Thyroid gland (tissue), 4 donors: ENCODE data around the gene SFXN2. TPM values are rescaled to one million over a fixed set of nuclear protein-coding genes. Genes with fewer than 3 reads are reported as not detected.

Source experiments
- DNase-seq, 2 donors: peaks; one replicate each; pipeline ENCODE4 v3.0.0-alpha.2; 2019
- H3K27ac ChIP-seq, 3 donors: fragments of 200-600 bp; sonication (generic); 1 replicate in 2 of 3; 2 replicates in 1 of 3; pipeline ENCODE4 v1.5.1; 2016 to 2019; ENCODE audit warnings: mild to moderate bottlenecking in 1 of 3, moderate library complexity in 1 of 3
- H3K27me3 ChIP-seq: fragments of 200-600 bp; sonication (generic); one replicate; pipeline ENCODE4 v1.5.1; 2019
- H3K36me3 ChIP-seq, 2 donors: fragments of 200-600 bp; sonication (generic); one replicate each; pipeline ENCODE4 v1.5.1; 2016 to 2019
- H3K4me1 ChIP-seq, 2 donors: fragments of 200-600 bp; sonication (generic); one replicate each; pipeline ENCODE4 v1.5.1; 2017 to 2019
- H3K4me3 ChIP-seq, 3 donors: fragments of 200-600 bp; sonication (generic); replicated peaks in 1 of 3; 1 replicate in 2 of 3; 2 replicates in 1 of 3; pipeline ENCODE4 v1.5.1; 2016; ENCODE audit warnings: mild to moderate bottlenecking in 1 of 3
- H3K9me3 ChIP-seq: fragments of 200-600 bp; sonication (generic); one replicate; pipeline ENCODE4 v1.5.1; 2017
- CTCF ChIP-seq, 6 experiments: fragments of 200-600 bp in 3 of 6; fragments of 450-650 bp in 3 of 6; sonication (generic) in 3 of 6; IDR thresholded peaks; one replicate each; pipeline ENCODE4 v1.5.1; 2016 to 2019; ENCODE audit warnings: antibody characterized with exemption in 6 of 6, mild to moderate bottlenecking in 2 of 6, inconsistent platforms in 1 of 6, moderate library complexity in 1 of 6
- POLR2A ChIP-seq, 2 donors: fragments of 450-650 bp; IDR thresholded peaks; one replicate each; pipeline ENCODE4 v1.6.1; 2017; ENCODE audit warnings: antibody characterized with exemption in 2 of 2, mild to moderate bottlenecking in 2 of 2, moderate library complexity in 1 of 2
- WGBS, 2 donors: methylation state at CpG; one replicate each; pipeline ENCODE4 v1.1.5; 2017; 5-methylcytosine and 5-hydroxymethylcytosine counted together
- intact Hi-C: fragments of 100-400 bp; cut with DNase I; formaldehyde crosslinking; loops from one replicate; pipeline ENCODE4 v1.15.1; 2023
- total RNA-seq, 4 donors: library from RNA; depleted of rRNA; stranded (reverse); fragments of >200 nt; gene quantifications; one replicate each; pipeline ENCODE4 v1.2.3, GENCODE V29; 2016

Gene SFXN2
- total RNA-seq, 4 donors from 2014 or later: 5.1 to 38.4 (median 20.9) TPM

GRCh38 chr10:102673819-102674511, 40.5 kb upstream of the SFXN2 start:
- Histone ChIP-seq H3K9me3 (no peaks in the 10 kb centered on the region), H3K27ac (peak overlapping the region; percentile 94 to 99 (median 96)), H3K36me3 (no peaks in the 10 kb centered on the region), H3K4me3 (no peak overlapping the region), H3K4me1 (peaks cover 90 to 92% of the 10 kb centered on the region in 2 donors), H3K27me3 (no peaks in the 10 kb centered on the region)
- DNase-seq: peak; percentile 78 to 80
- intact Hi-C loops: loop anchor here (2.0 kb wide), 1 partner anchor 29 kb away; the partner anchor contains the start of gene TRIM8
- WGBS, 2 donors: 0 to 3% methylated on average over 19 of the region's 19 CpGs
- TF ChIP-seq CTCF (IDR thresholded peaks at IDR 0.05): no peak
- TF ChIP-seq POLR2A (IDR thresholded peaks at IDR 0.05): peak in 1 of 2 donors; percentile 77

GRCh38 chr10:102674566-102674965, 39.9 kb upstream of the SFXN2 start:
- Histone ChIP-seq H3K27ac (peak overlapping the region; percentile 94 to 99 (median 96)), H3K4me3 (no peak overlapping the region), H3K9me3 (no peaks in the 10 kb centered on the region), H3K4me1 (peaks cover 90 to 91% of the 10 kb centered on the region in 2 donors), H3K36me3 (no peaks in the 10 kb centered on the region), H3K27me3 (no peaks in the 10 kb centered on the region)
- TF ChIP-seq CTCF (IDR thresholded peaks at IDR 0.05) (no peak), POLR2A (IDR thresholded peaks at IDR 0.05) (no peak)
- WGBS, 2 donors: 35 to 40% methylated on average over 2 of the region's 2 CpGs
- intact Hi-C loops: loop anchor here (2.0 kb wide), 1 partner anchor 30 kb away; the partner anchor contains the start of gene TRIM8
- DNase-seq: no peak

GRCh38 chr10:102675011-102675665, 39.3 kb upstream of the SFXN2 start:
- WGBS, 2 donors: 31 to 36% methylated on average over 5 to 8 of the region's 8 CpGs
- Histone ChIP-seq H3K27me3 (no peaks in the 10 kb centered on the region), H3K4me3 (no peak overlapping the region), H3K36me3 (no peaks in the 10 kb centered on the region), H3K27ac (peak overlapping the region; percentile 94 to 99 (median 96)), H3K4me1 (peaks cover 85 to 90% of the 10 kb centered on the region in 2 donors), H3K9me3 (no peaks in the 10 kb centered on the region)
- intact Hi-C loops: loop anchor here (2.0 kb wide), 1 partner anchor 30 kb away; the partner anchor contains the start of gene TRIM8
- peak in 1 of 2 donors; percentile 30 for DNase-seq
- no peak for TF ChIP-seq CTCF (IDR thresholded peaks at IDR 0.05)
- TF ChIP-seq POLR2A (IDR thresholded peaks at IDR 0.05): no peak

GRCh38 chr10:102675666-102676533, 38.5 kb upstream of the SFXN2 start:
- Histone ChIP-seq H3K9me3 (no peaks in the 10 kb centered on the region), H3K4me3 (no peak overlapping the region), H3K36me3 (no peaks in the 10 kb centered on the region), H3K27ac (peak overlapping the region; percentile 94 to 99 (median 96)), H3K27me3 (no peaks in the 10 kb centered on the region), H3K4me1 (peaks cover 78 to 91% of the 10 kb centered on the region in 2 donors)
- intact Hi-C loops: loop anchor here (2.0 kb wide), 1 partner anchor 31 kb away; the partner anchor contains the start of gene TRIM8
- 17 to 25% methylated on average over 16 of the region's 16 CpGs for WGBS, 2 donors
- DNase-seq: peak; percentile 69 to 77
- TF ChIP-seq CTCF (IDR thresholded peaks at IDR 0.05): no peak
- peak in 1 of 2 donors; percentile 43 for TF ChIP-seq POLR2A (IDR thresholded peaks at IDR 0.05)
